Measurements from ENCODE around the gene TMEM79.

The TMEM79 gene

GRCh38 chr1:156337052-156337887, 53.1 kb downstream of the TMEM79 start:
- CTCF ChIA-PET = interaction anchor here (0.6 kb wide), 1 partner anchor 11 kb away, joined by 3 read pairs; no protein-coding TSS in a partner anchor
- TF ChIP-seq, protein P1, sequence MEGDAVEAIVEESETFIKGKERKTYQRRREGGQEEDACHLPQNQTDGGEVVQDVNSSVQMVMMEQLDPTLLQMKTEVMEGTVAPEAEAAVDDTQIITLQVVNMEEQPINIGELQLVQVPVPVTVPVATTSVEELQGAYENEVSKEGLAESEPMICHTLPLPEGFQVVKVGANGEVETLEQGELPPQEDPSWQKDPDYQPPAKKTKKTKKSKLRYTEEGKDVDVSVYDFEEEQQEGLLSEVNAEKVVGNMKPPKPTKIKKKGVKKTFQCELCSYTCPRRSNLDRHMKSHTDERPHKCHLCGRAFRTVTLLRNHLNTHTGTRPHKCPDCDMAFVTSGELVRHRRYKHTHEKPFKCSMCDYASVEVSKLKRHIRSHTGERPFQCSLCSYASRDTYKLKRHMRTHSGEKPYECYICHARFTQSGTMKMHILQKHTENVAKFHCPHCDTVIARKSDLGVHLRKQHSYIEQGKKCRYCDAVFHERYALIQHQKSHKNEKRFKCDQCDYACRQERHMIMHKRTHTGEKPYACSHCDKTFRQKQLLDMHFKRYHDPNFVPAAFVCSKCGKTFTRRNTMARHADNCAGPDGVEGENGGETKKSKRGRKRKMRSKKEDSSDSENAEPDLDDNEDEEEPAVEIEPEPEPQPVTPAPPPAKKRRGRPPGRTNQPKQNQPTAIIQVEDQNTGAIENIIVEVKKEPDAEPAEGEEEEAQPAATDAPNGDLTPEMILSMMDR (conservative IDR thresholded peaks at IDR 0.05; ENCODE audit: low read depth) = no peak
- DNase-seq (ENCODE audit: low spot score) = no peak
- H3K27ac ChIP-seq = peak overlapping the region; percentile 83
- POLR2A ChIA-PET (ENCODE audit: low non-redundant PET) = no interaction called here

GRCh38 chr1:156337888-156338179, 53.7 kb downstream of the TMEM79 start:
- no peak for DNase-seq (ENCODE audit: low spot score)
- ChIA-PET CTCF (interaction anchor here (0.6 kb wide), 1 partner anchor 10 kb away, joined by 3 read pairs; no protein-coding TSS in a partner anchor), POLR2A (ENCODE audit: low non-redundant PET) (no interaction called here)
- H3K27ac ChIP-seq = peak overlapping the region; percentile 83
- TF ChIP-seq, protein P1 (conservative IDR thresholded peaks at IDR 0.05; ENCODE audit: low read depth) = no peak

GRCh38 chr1:156338180-156338976, 54.3 kb downstream of the TMEM79 start, which contains the start of the genes CCT3 and TSACC:
TSS of gene CCT3 (minus strand) at chr1:156338292. CDS start at chr1:156338184, 108 bp downstream.
TSS of gene TSACC (plus strand) at chr1:156338526. CDS start at chr1:156339758, 1,232 bp downstream.
- TF ChIP-seq, protein P1 (conservative IDR thresholded peaks at IDR 0.05; ENCODE audit: low read depth) = no peak
- ChIA-PET POLR2A (ENCODE audit: low non-redundant PET) (no interaction called here), CTCF (interaction anchor here (0.6 kb wide), 1 partner anchor 9 kb away, joined by 3 read pairs; no protein-coding TSS in a partner anchor)
- peak; percentile 99 for DNase-seq (ENCODE audit: low spot score)
- peak within 1 kb of the TSS; percentile 83 for H3K27ac ChIP-seq
